CD14-positive monocyte (primary cell): Measurements from ENCODE around the gene KIAA0753. TPM values are rescaled to one million over a fixed set of nuclear protein-coding genes. Genes with fewer than 3 reads are reported as not detected.

Experiments used
- DNase-seq, 3 donors: peaks; one replicate each; pipeline ENCODE4 v3.0.0-alpha.2; 2011 to 2022
- H2AFZ ChIP-seq: 2 replicates; pipeline ENCODE4 v1.6.0; 2012; ENCODE audit warnings: mild to moderate bottlenecking, low read depth, low read length, inconsistent platforms; ENCODE audit not compliant: insufficient read depth, poor library complexity, severe bottlenecking
- H3K27ac ChIP-seq, 2 donors: 1 replicate in 1 of 2; 2 replicates in 1 of 2; pipeline ENCODE4 v1.5.1; 2012 to 2013; ENCODE audit warnings: low read length in 2 of 2, control low read depth in 1 of 2, inconsistent platforms in 1 of 2, low read depth in 1 of 2, mild to moderate bottlenecking in 1 of 2
- H3K27me3 ChIP-seq, 2 donors: one replicate each; pipeline versions ENCODE4 v1.6.0 to v1.6.1; 2011 to 2013; ENCODE audit warnings: low read length in 2 of 2; ENCODE audit not compliant: control insufficient read depth in 2 of 2, insufficient read depth in 2 of 2
- H3K36me3 ChIP-seq, 2 donors: replicated peaks in 1 of 2; 1 replicate in 1 of 2; 2 replicates in 1 of 2; pipeline versions ENCODE4 v1.5.1 to v1.6.1; 2012 to 2013; ENCODE audit warnings: low read length in 2 of 2, control low read depth in 1 of 2, inconsistent platforms in 1 of 2, mild to moderate bottlenecking in 1 of 2; ENCODE audit not compliant: insufficient read depth in 2 of 2, control insufficient read depth in 1 of 2
- H3K4me1 ChIP-seq, 2 donors: 1 replicate in 1 of 2; 2 replicates in 1 of 2; pipeline versions ENCODE4 v1.5.1 to v1.6.1; 2012 to 2013; ENCODE audit warnings: low read length in 2 of 2, control low read depth in 1 of 2, inconsistent platforms in 1 of 2, mild to moderate bottlenecking in 1 of 2, moderate library complexity in 1 of 2; ENCODE audit not compliant: insufficient read depth in 2 of 2, control insufficient read depth in 1 of 2
- H3K4me2 ChIP-seq: replicated peaks from 2 replicates; pipeline ENCODE3; 2012; ENCODE audit warnings: low read length, moderate library complexity, mild to moderate bottlenecking; ENCODE audit not compliant: poor library complexity, severe bottlenecking; ENCODE audit errors: extremely low read depth
- H3K4me3 ChIP-seq, 3 experiments: fragments of 200-600 bp in 1 of 3; sonication (generic) in 1 of 3; replicated peaks in 1 of 3; 1 replicate in 2 of 3; 2 replicates in 1 of 3; pipeline ENCODE4 v1.5.1; 2011 to 2013; ENCODE audit warnings: low read length in 3 of 3, mild to moderate bottlenecking in 3 of 3, control low read depth in 2 of 3, low read depth in 2 of 3, inconsistent platforms in 1 of 3, moderate library complexity in 1 of 3
- H3K79me2 ChIP-seq: 2 replicates; pipeline ENCODE4 v1.6.0; 2012; ENCODE audit warnings: mild to moderate bottlenecking, control low read depth, inconsistent platforms, low read length, moderate library complexity; ENCODE audit not compliant: insufficient read depth
- H3K9ac ChIP-seq: 2 replicates; pipeline ENCODE4 v1.6.0; 2017; ENCODE audit warnings: low read length, mild to moderate bottlenecking; ENCODE audit not compliant: insufficient read depth, poor library complexity, severe bottlenecking
- H3K9me3 ChIP-seq, 2 donors: replicated peaks in 1 of 2; 1 replicate in 1 of 2; 2 replicates in 1 of 2; pipeline versions ENCODE4 v1.5.1 to v1.6.1; 2012 to 2013; ENCODE audit warnings: low read length in 2 of 2, control low read depth in 1 of 2; ENCODE audit not compliant: control insufficient read depth in 1 of 2, insufficient read depth in 1 of 2
- H4K20me1 ChIP-seq: 2 replicates; pipeline ENCODE4 v1.6.0; 2012; ENCODE audit warnings: mild to moderate bottlenecking, low read length, control low read depth, moderate library complexity; ENCODE audit not compliant: insufficient read depth
- H3K27ac Mint-ChIP-seq, 7 donors: one replicate each; pipeline ENCODE4 v1.8.0; 2020; ENCODE audit warnings: mild to moderate bottlenecking in 7 of 7, mixed read lengths in 7 of 7, moderate library complexity in 6 of 7, inconsistent platforms in 2 of 7
- H3K27me3 Mint-ChIP-seq, 3 donors: one replicate each; pipeline ENCODE4 v1.8.0; 2021 to 2022; ENCODE audit warnings: low read depth in 3 of 3, mild to moderate bottlenecking in 3 of 3, mixed read lengths in 3 of 3, moderate library complexity in 3 of 3, inconsistent platforms in 1 of 3
- H3K36me3 Mint-ChIP-seq, 2 donors: one replicate each; pipeline ENCODE4 v1.8.0; 2020; ENCODE audit warnings: mixed read lengths in 2 of 2, inconsistent platforms in 1 of 2, mild to moderate bottlenecking in 1 of 2
- H3K4me1 Mint-ChIP-seq: one replicate; pipeline ENCODE4 v1.8.0; 2020; ENCODE audit warnings: mild to moderate bottlenecking, mixed read lengths
- H3K4me3 Mint-ChIP-seq, 2 donors: one replicate each; pipeline ENCODE4 v1.8.0; 2020; ENCODE audit warnings: mild to moderate bottlenecking in 2 of 2, mixed read lengths in 2 of 2, moderate library complexity in 1 of 2
- H3K9me3 Mint-ChIP-seq, 7 donors: one replicate each; pipeline ENCODE4 v1.8.0; 2020 to 2022; ENCODE audit warnings: mixed read lengths in 7 of 7, mild to moderate bottlenecking in 6 of 7, moderate library complexity in 6 of 7, inconsistent platforms in 2 of 7
- CTCF ChIP-seq: fragments of 200-600 bp; IDR thresholded peaks from one replicate; pipeline ENCODE4 v1.8.0; 2022; ENCODE audit warnings: antibody characterized with exemption, mild to moderate bottlenecking
- WGBS: methylation state at CpG from one replicate; pipeline ENCODE4 v1.1.5; 2013; ENCODE audit warnings: missing lambda C conversion rate; ENCODE audit not compliant: insufficient coverage; 5-methylcytosine and 5-hydroxymethylcytosine counted together
- intact Hi-C, 2 donors: fragments of 100-400 bp; cut with micrococcal nuclease; formaldehyde crosslinking; loops; one replicate each; pipeline versions ENCODE4 v1.15.0 to v1.15.1; 2023
- polyA plus RNA-seq, 3 donors: library from polyadenylated mRNA; depleted of rRNA in 1 of 3; unstranded in 2 of 3; stranded (reverse) in 1 of 3; fragments of 300-500 nt in 2 of 3; fragments of >200 nt in 1 of 3; fragmentation: Illumina TruSeq in 2 of 3; gene quantifications; 1 replicate in 2 of 3; 2 replicates in 1 of 3; pipeline ENCODE4 v1.2.3, GENCODE V29; 2012 to 2021

KIAA0753 gene
- polyA plus RNA-seq, 3 donors, result 1.7 to 6.6 (median 3.5) TPM

- no peak for DNase-seq
- TF ChIP-seq CTCF, result no peak
- peaks cover 33 to 52% of the 10 kb centered on the region in 2 donors for H3K27me3 ChIP-seq
- H2AFZ ChIP-seq, result no peak overlapping the region
- no peak overlapping the region for H3K9ac ChIP-seq
- H4K20me1 ChIP-seq, result no peaks in the 10 kb centered on the region
- H3K4me2 ChIP-seq, result no peak overlapping the region
- peak overlapping the region in 1 of 2 donors; percentile 77 for H3K4me3 Mint-ChIP-seq
- H3K36me3 Mint-ChIP-seq, result peaks cover 0 to 7% of the 10 kb centered on the region in 2 donors
- H3K4me1 Mint-ChIP-seq, result peaks cover 10% of the 10 kb centered on the region
- no CpG with 5 or more reads among the region's 4 CpGs for WGBS
- no peak overlapping the region for H3K4me3 ChIP-seq
- no peaks in the 10 kb centered on the region for H3K36me3 ChIP-seq
- no peak overlapping the region for H3K27ac ChIP-seq
- peaks cover 62 to 80% (median 67%) of the 10 kb centered on the region in 3 donors for H3K27me3 Mint-ChIP-seq
- no peaks in the 10 kb centered on the region for H3K79me2 ChIP-seq
- no peak overlapping the region for H3K27ac Mint-ChIP-seq
- peaks cover 0 to 18% of the 10 kb centered on the region in 2 donors for H3K9me3 ChIP-seq
- H3K4me1 ChIP-seq, result peaks cover 0 to 10% of the 10 kb centered on the region in 2 donors
- intact Hi-C loops, result no loop called here
- H3K9me3 Mint-ChIP-seq, result peaks cover 0 to 20% (median 5%) of the 10 kb centered on the region in 7 donors
These were observed 86.2 kb downstream of the KIAA0753 start for GRCh38 chr17:6554342-6554741.

- H3K36me3 ChIP-seq, result no peaks in the 10 kb centered on the region
- no peak for DNase-seq
- peaks cover 25 to 33% of the 10 kb centered on the region in 2 donors for H3K27me3 ChIP-seq
- H3K4me1 ChIP-seq, result peaks cover 0 to 10% of the 10 kb centered on the region in 2 donors
- H3K27me3 Mint-ChIP-seq, result peaks cover 46 to 75% (median 50%) of the 10 kb centered on the region in 3 donors
- no peak overlapping the region for H3K27ac ChIP-seq
- intact Hi-C loops, result no loop called here
- no peak overlapping the region for H3K9ac ChIP-seq
- no peak overlapping the region for H3K4me3 Mint-ChIP-seq
- peaks cover 19% of the 10 kb centered on the region for H3K4me1 Mint-ChIP-seq
- peaks cover 0 to 14% (median 4%) of the 10 kb centered on the region in 7 donors for H3K9me3 Mint-ChIP-seq
- H2AFZ ChIP-seq, result no peak overlapping the region
- no peaks in the 10 kb centered on the region for H4K20me1 ChIP-seq
- no peak for TF ChIP-seq CTCF
- no peak overlapping the region for H3K27ac Mint-ChIP-seq
- peaks cover 0 to 5% of the 10 kb centered on the region in 2 donors for H3K36me3 Mint-ChIP-seq
- WGBS, result 90% methylated on average over 5 of the region's 11 CpGs
- no peak overlapping the region for H3K4me3 ChIP-seq
- no peak overlapping the region for H3K4me2 ChIP-seq
- H3K79me2 ChIP-seq, result no peaks in the 10 kb centered on the region
- H3K9me3 ChIP-seq, result peaks cover 0 to 14% of the 10 kb centered on the region in 2 donors
These were observed 88.5 kb downstream of the KIAA0753 start for GRCh38 chr17:6551869-6552531.
